ENCODE measurements around the gene CCS.

DNA sequence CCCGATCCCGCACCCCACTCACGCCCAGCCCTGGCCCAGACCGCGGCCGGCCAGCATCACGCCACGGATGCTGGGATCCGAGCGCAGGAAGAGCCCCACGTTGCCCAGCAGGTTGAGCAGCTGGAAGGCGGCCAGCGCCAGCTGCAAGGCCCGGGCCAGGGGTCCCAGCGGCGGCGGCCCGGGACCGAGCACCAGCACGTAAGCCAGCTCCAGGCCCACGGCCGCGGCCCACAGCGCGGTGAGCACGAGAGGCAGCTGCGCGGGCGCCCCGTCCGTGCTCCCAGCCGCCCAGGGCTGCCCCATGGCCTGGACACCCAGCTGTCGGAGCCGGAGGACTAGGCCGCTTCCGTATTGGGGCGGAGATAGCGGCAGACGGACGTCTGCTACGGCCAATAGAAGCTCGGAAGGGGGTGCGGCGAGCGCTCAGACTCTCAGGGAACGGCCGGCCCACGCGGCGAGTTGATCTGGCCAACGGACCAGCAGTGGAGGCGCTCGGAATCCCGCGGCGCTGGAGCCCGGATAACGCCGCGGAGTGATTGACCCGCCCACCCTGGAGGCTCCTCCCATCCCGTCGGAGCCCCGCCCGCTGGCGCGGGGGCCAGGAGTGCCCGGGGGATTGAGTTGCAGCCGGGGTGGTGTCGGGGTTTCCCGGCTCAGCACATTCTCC, 47.2 kb upstream of the CCS start, which contains the start of gene ZDHHC24:
- TF ChIP-seq, protein P1, sequence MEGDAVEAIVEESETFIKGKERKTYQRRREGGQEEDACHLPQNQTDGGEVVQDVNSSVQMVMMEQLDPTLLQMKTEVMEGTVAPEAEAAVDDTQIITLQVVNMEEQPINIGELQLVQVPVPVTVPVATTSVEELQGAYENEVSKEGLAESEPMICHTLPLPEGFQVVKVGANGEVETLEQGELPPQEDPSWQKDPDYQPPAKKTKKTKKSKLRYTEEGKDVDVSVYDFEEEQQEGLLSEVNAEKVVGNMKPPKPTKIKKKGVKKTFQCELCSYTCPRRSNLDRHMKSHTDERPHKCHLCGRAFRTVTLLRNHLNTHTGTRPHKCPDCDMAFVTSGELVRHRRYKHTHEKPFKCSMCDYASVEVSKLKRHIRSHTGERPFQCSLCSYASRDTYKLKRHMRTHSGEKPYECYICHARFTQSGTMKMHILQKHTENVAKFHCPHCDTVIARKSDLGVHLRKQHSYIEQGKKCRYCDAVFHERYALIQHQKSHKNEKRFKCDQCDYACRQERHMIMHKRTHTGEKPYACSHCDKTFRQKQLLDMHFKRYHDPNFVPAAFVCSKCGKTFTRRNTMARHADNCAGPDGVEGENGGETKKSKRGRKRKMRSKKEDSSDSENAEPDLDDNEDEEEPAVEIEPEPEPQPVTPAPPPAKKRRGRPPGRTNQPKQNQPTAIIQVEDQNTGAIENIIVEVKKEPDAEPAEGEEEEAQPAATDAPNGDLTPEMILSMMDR (conservative IDR thresholded peaks at IDR 0.05): no peak
- TF ChIP-seq EZH2 (IDR thresholded peaks at IDR 0.05; ENCODE audit: low read depth): no peak
